ENCODE measurements around the gene PPP1R13B. TPM values are rescaled to one million over a fixed set of nuclear protein-coding genes. Genes with fewer than 3 reads are reported as not detected.

PPP1R13B gene
- total RNA-seq, 1 experiment from 2014 or later = 17.8 TPM

- no peaks in the 10 kb centered on the region for H3K27me3 ChIP-seq (ENCODE audit: insufficient read depth, low read length)
- RAD21 ChIA-PET (ENCODE audit: low non-redundant PET in 1 of 2, low total read pairs in 2 of 2, uncharacterized antibody in 2 of 2, unreplicated experiment in 2 of 2) = no interaction called here
- H3K9me2 ChIP-seq (ENCODE audit: insufficient read depth) = no peaks in the 10 kb centered on the region
- H3K9ac ChIP-seq (ENCODE audit: low read length) = no peak overlapping the region
- no peak overlapping the region for H3K4me3 ChIP-seq (replicated peaks in 1 of 2; ENCODE audit: low read depth in 1 of 2, low read length in 2 of 2)
- DNase-seq (ENCODE audit: low read depth, low spot score) (no peak), ATAC-seq (no peak)
- H3K4me2 ChIP-seq (ENCODE audit: low read length) = no peak overlapping the region
- peaks cover 8 to 16% of the 10 kb centered on the region in 2 experiments for H3K4me1 ChIP-seq (ENCODE audit: control insufficient read depth in 1 of 2, insufficient read depth in 2 of 2, low read length in 2 of 2)
- no peaks in the 10 kb centered on the region for H3K9me3 ChIP-seq (ENCODE audit: control insufficient read depth in 1 of 2, insufficient read depth in 1 of 2, low read depth in 1 of 2, low read length in 2 of 2)
- CTCF ChIA-PET = no interaction called here
- BruUV-seq (replicated peaks) = no TSS peak
- POLR2A ChIA-PET = no interaction called here
- intact Hi-C loops (cut with micrococcal nuclease) = no loop called here
- no peak overlapping the region for H2AFZ ChIP-seq (ENCODE audit: low read depth, low read length, poor library complexity, severe bottlenecking)
- no peak overlapping the region; the same call in 1 of the 2 replicates for H3K27ac ChIP-seq (ENCODE audit: low read depth, low read length)
- peaks cover 8% of the 10 kb centered on the region; the same call in 1 of the 2 replicates for H4K20me1 ChIP-seq (ENCODE audit: insufficient read depth)
- H3K36me3 ChIP-seq (ENCODE audit: control insufficient read depth in 1 of 2, insufficient read depth in 2 of 2, low read length in 2 of 2) = peaks cover 7 to 32% of the 10 kb centered on the region in 2 experiments; a peak in 3 of 4 replicates
- H3K79me2 ChIP-seq (ENCODE audit: insufficient read depth, low read length) = peaks cover 55% of the 10 kb centered on the region
- TF ChIP-seq ZFX (IDR thresholded peaks at IDR 0.05) (no peak), YY1 (IDR thresholded peaks at IDR 0.05; ENCODE audit: extremely low read depth, insufficient replicate concordance, low read depth, low read length) (no peak), CTCF (IDR thresholded peaks at IDR 0.05 in 2 of 3, conservative IDR thresholded peaks at IDR 0.05 in 1 of 3; ENCODE audit: borderline replicate concordance in 1 of 3, insufficient read depth in 1 of 3, low read depth in 2 of 3, low read length in 2 of 3) (no peak), TCF7L2 (IDR thresholded peaks at IDR 0.05; ENCODE audit: borderline replicate concordance, extremely low read depth, insufficient read depth, insufficient read length) (no peak), ZBTB33 (IDR thresholded peaks at IDR 0.05; ENCODE audit: extremely low read depth, insufficient replicate concordance, low read length) (no peak), REST (IDR thresholded peaks at IDR 0.05; ENCODE audit: low read depth) (no peak), SIN3A (IDR thresholded peaks at IDR 0.05; ENCODE audit: low read depth) (no peak), SP1 (IDR thresholded peaks at IDR 0.05; ENCODE audit: low read depth) (no peak), FOSL1 (IDR thresholded peaks at IDR 0.05; ENCODE audit: low read depth) (no peak), CBX3 (IDR thresholded peaks at IDR 0.05; ENCODE audit: low read depth) (no peak), ATF3 (IDR thresholded peaks at IDR 0.05) (no peak), ZNF274 (IDR thresholded peaks at IDR 0.05; ENCODE audit: low read depth, low read length) (no peak), EGR1 (IDR thresholded peaks at IDR 0.05; ENCODE audit: low read depth) (no peak)
Measured at GRCh38 chr14:103711516-103712431, 135.6 kb downstream of the PPP1R13B start.
